Skeletal muscle tissue (tissue), 5 donors: ENCODE results near the gene GLIS1. TPM values are rescaled to one million over a fixed set of nuclear protein-coding genes. Genes with fewer than 3 reads are reported as not detected.

Source experiments
- H3K27ac ChIP-seq: one replicate; pipeline ENCODE4 v1.7.0; 2013; ENCODE audit warnings: mild to moderate bottlenecking, low read depth, low read length, inconsistent platforms
- H3K27me3 ChIP-seq, 3 donors: one replicate each; pipeline ENCODE4 v1.7.0; 2013; ENCODE audit warnings: low read length in 3 of 3; ENCODE audit not compliant: control insufficient read depth in 3 of 3, insufficient read depth in 3 of 3
- H3K36me3 ChIP-seq, 3 donors: one replicate each; pipeline ENCODE4 v1.7.0; 2013; ENCODE audit warnings: low read length in 3 of 3; ENCODE audit not compliant: control insufficient read depth in 3 of 3, insufficient read depth in 3 of 3
- H3K4me1 ChIP-seq, 3 donors: one replicate each; pipeline ENCODE4 v1.7.0; 2013; ENCODE audit warnings: low read length in 3 of 3, mild to moderate bottlenecking in 3 of 3; ENCODE audit not compliant: control insufficient read depth in 3 of 3, insufficient read depth in 3 of 3
- H3K4me3 ChIP-seq, 3 donors: one replicate each; pipeline ENCODE4 v1.7.0; 2013; ENCODE audit warnings: low read length in 3 of 3
- H3K9ac ChIP-seq, 3 donors: one replicate each; pipeline ENCODE4 v1.7.0; 2013; ENCODE audit warnings: low read length in 3 of 3, mild to moderate bottlenecking in 3 of 3, moderate library complexity in 2 of 3, low read depth in 1 of 3
- H3K9me3 ChIP-seq, 3 donors: one replicate each; pipeline ENCODE4 v1.7.0; 2013; ENCODE audit warnings: low read length in 3 of 3; ENCODE audit not compliant: control insufficient read depth in 3 of 3
- small RNA-seq: library from RNA; depleted of rRNA; stranded (forward); fragments of <200 nt; gene quantifications from one replicate; pipeline ENCODE3, GENCODE V24; 2014
- total RNA-seq: library from RNA; depleted of rRNA; stranded (reverse); fragments of >200 nt; gene quantifications from one replicate; pipeline ENCODE4 v1.2.3, GENCODE V29; 2014
- donor health status: Osteomylitis.

The GLIS1 gene
- total RNA-seq, 1 donor from 2014 or later, result not detected

DNA sequence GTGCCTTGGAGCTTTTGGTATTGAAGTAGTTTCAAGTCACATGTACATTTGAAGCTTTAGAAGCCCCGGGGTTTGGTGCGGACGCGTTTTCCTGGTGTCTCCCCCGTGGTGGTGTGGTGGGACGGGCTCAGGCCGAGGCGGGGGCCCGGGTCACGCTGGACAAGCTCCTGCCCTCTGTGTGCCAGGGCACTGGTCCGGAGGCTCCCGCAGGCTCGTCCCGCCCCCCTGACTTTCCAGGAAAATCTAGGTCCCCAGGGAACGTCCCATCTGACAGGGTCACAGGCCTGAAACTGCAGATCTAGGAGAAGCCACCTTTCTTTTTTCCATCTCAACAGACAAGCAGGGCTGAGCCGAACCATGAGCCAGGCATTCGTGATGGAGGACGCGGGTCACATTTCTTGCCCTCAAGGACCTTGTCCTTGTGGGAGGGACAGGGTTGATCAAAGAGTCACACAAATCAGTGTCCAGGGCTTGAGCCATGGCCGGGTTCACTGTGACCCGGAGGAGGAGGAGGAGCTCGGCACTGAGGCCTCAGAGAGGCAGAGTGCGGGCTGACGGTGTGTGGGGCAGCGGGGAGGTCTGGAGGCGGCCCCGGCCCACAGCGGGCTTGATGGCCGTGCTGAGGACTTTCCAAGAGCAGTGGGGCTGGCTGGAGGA lies 278.2 kb downstream of the GLIS1 start:
- no peaks in the 10 kb centered on the region for H3K9me3 ChIP-seq
- H3K27ac ChIP-seq, result no peak overlapping the region
- no peak overlapping the region for H3K9ac ChIP-seq
- no peak overlapping the region for H3K4me3 ChIP-seq
- H3K4me1 ChIP-seq, result no peaks in the 10 kb centered on the region
- no peaks in the 10 kb centered on the region for H3K36me3 ChIP-seq
- peaks cover 0 to 12% (median 8%) of the 10 kb centered on the region in 3 donors for H3K27me3 ChIP-seq

GRCh38 chr1:53460211-53460634 lies 278.7 kb downstream of the GLIS1 start:
- Histone ChIP-seq H3K4me3 (no peak overlapping the region), H3K27ac (no peak overlapping the region), H3K9me3 (no peaks in the 10 kb centered on the region), H3K9ac (no peak overlapping the region), H3K36me3 (no peaks in the 10 kb centered on the region), H3K27me3 (peaks cover 0 to 12% (median 8%) of the 10 kb centered on the region in 3 donors), H3K4me1 (no peaks in the 10 kb centered on the region)

GRCh38 chr1:53459321-53460175 lies 279.4 kb downstream of the GLIS1 start, which contains the start of gene DMRTB1:
TSS of gene DMRTB1 (plus strand) at chr1:53459399. CDS start at chr1:53459454, 55 bp downstream.
- no peaks in the 10 kb centered on the region for H3K9me3 ChIP-seq
- H3K27me3 ChIP-seq, result peaks cover 0 to 12% (median 8%) of the 10 kb centered on the region in 3 donors
- no peak within 1 kb of the TSS for H3K9ac ChIP-seq
- no peaks in the 10 kb centered on the region for H3K36me3 ChIP-seq
- H3K27ac ChIP-seq, result no peak within 1 kb of the TSS
- no peak within 1 kb of the TSS for H3K4me3 ChIP-seq
- no peaks in the 10 kb centered on the region for H3K4me1 ChIP-seq

DNA sequence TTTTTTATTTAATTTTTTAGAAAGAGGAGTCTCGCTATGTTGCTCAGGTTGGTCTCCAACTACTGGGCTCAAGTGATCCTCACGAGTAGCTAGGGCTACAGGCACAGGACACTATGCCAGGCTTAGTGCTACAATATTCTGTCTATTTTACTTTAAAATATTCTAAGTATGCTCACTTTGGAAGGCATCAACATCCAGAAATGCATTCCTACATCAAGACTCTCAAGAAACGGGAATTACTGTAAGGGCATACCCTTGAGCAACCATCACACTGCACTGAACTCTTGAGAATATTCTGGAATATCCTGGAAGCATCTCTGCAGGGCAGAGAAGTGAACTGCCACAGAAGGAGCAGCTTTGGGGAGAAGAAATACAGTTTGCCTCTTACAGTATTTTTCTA lies 280.3 kb downstream of the GLIS1 start:
- Histone ChIP-seq H3K4me1 (no peaks in the 10 kb centered on the region), H3K27ac (no peak overlapping the region), H3K4me3 (no peak overlapping the region), H3K9me3 (no peaks in the 10 kb centered on the region), H3K36me3 (no peaks in the 10 kb centered on the region), H3K27me3 (peaks cover 0 to 19% (median 8%) of the 10 kb centered on the region in 3 donors), H3K9ac (no peak overlapping the region)

Small RNA genes within 50 kb of the gene (small RNA-seq; reads per million reads assigned to genes)
- gene RF00418, result not detected
- gene RNU7-95P, result not detected

Other genes with a start within 250 kb of the GLIS1 start
- gene NDC1, start 99.1 kb upstream of the GLIS1 start, total RNA-seq, result 14.6 TPM
- 14.6 TPM for gene YIPF1, start 150.6 kb upstream of the GLIS1 start, total RNA-seq
- gene DIO1, start 155.0 kb upstream of the GLIS1 start, total RNA-seq, result not detected
- gene IFT25, start 206.5 kb upstream of the GLIS1 start, total RNA-seq, result 13.6 TPM
- gene LRRC42, start 207.2 kb upstream of the GLIS1 start, total RNA-seq, result 14.1 TPM